Measurements from ENCODE around the gene SIL1. TPM values are rescaled to one million over a fixed set of nuclear protein-coding genes. Genes with fewer than 3 reads are reported as not detected.

The SIL1 gene
- total RNA-seq, 1 donor from 2014 or later, result 16.1 TPM

- Mint-ChIP-seq H3K27ac (no peak overlapping the region), H3K36me3 (ENCODE audit: low read depth) (peaks cover 7% of the 10 kb centered on the region), H3K4me3 (no peak overlapping the region), H3K4me1 (peaks cover 6% of the 10 kb centered on the region), H3K9me3 (no peaks in the 10 kb centered on the region), H3K27me3 (no peaks in the 10 kb centered on the region)
- CTCF ChIA-PET, result no interaction called here
- DNase-seq, result no peak
- ATAC-seq (ENCODE audit: low read depth), result no peak
- intact Hi-C loops (cut with micrococcal nuclease), result no loop called here
- TF ChIP-seq, protein P1, sequence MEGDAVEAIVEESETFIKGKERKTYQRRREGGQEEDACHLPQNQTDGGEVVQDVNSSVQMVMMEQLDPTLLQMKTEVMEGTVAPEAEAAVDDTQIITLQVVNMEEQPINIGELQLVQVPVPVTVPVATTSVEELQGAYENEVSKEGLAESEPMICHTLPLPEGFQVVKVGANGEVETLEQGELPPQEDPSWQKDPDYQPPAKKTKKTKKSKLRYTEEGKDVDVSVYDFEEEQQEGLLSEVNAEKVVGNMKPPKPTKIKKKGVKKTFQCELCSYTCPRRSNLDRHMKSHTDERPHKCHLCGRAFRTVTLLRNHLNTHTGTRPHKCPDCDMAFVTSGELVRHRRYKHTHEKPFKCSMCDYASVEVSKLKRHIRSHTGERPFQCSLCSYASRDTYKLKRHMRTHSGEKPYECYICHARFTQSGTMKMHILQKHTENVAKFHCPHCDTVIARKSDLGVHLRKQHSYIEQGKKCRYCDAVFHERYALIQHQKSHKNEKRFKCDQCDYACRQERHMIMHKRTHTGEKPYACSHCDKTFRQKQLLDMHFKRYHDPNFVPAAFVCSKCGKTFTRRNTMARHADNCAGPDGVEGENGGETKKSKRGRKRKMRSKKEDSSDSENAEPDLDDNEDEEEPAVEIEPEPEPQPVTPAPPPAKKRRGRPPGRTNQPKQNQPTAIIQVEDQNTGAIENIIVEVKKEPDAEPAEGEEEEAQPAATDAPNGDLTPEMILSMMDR (IDR thresholded peaks at IDR 0.05), result no peak
- POLR2A ChIA-PET, result no interaction called here
Measured at GRCh38 chr5:139157556-139157955, 40.6 kb downstream of the SIL1 start.

- intact Hi-C loops (cut with micrococcal nuclease), result no loop called here
- Mint-ChIP-seq H3K9me3 (no peaks in the 10 kb centered on the region), H3K27me3 (no peaks in the 10 kb centered on the region), H3K27ac (no peak overlapping the region), H3K4me3 (no peak overlapping the region), H3K36me3 (ENCODE audit: low read depth) (peaks cover 7% of the 10 kb centered on the region), H3K4me1 (peaks cover 6% of the 10 kb centered on the region)
- TF ChIP-seq, protein P1 (IDR thresholded peaks at IDR 0.05), result no peak
- DNase-seq (no peak), ATAC-seq (ENCODE audit: low read depth) (no peak)
- ChIA-PET CTCF (no interaction called here), POLR2A (interaction anchor here (0.6 kb wide), 1 partner anchor 36 kb away, joined by 5 read pairs; no protein-coding TSS in a partner anchor)
Measured at GRCh38 chr5:139156814-139157213, 41.4 kb downstream of the SIL1 start.

- POLR2A ChIA-PET, result no interaction called here
- Mint-ChIP-seq H3K4me3 (no peak overlapping the region), H3K27me3 (no peaks in the 10 kb centered on the region), H3K4me1 (peaks cover 6% of the 10 kb centered on the region), H3K9me3 (no peaks in the 10 kb centered on the region), H3K27ac (no peak overlapping the region), H3K36me3 (ENCODE audit: low read depth) (peaks cover 7% of the 10 kb centered on the region)
- DNase-seq (no peak), ATAC-seq (ENCODE audit: low read depth) (no peak)
- TF ChIP-seq, protein P1 (IDR thresholded peaks at IDR 0.05), result no peak
- CTCF ChIA-PET, result no interaction called here
- intact Hi-C loops (cut with micrococcal nuclease), result no loop called here
Measured at GRCh38 chr5:139155333-139155732, 42.8 kb downstream of the SIL1 start.

DNA sequence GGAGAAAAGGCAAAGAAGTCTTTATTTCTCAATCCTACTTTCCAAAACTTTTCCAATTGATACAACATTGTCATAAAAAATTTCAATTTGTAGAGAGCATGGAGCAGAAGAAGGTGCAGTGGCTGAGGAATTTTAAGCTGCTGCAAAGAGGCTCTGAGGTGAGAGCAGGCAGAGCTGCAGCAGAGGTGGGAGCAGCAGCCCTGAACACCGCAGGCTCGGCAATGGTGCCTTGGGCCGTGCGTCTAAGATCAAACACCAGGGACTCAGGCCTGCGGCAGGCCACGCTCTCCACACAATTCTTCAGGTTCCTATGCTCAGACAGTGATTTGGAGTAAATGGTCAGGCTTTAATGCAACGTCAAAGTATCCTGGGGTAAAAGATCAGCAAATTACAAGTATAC is 46.3 kb downstream of the SIL1 start:
- no peak overlapping the region for H3K4me3 Mint-ChIP-seq
- DNase-seq, result no peak
- H3K9me3 Mint-ChIP-seq, result no peaks in the 10 kb centered on the region
- TF ChIP-seq, protein P1 (IDR thresholded peaks at IDR 0.05), result no peak
- ChIA-PET CTCF (no interaction called here), POLR2A (no interaction called here)
- ATAC-seq (ENCODE audit: low read depth), result no peak
- peaks cover 4% of the 10 kb centered on the region for H3K36me3 Mint-ChIP-seq (ENCODE audit: low read depth)
- H3K27ac Mint-ChIP-seq, result no peak overlapping the region
- intact Hi-C loops (cut with micrococcal nuclease), result no loop called here
- no peaks in the 10 kb centered on the region for H3K27me3 Mint-ChIP-seq
- peaks cover 3% of the 10 kb centered on the region for H3K4me1 Mint-ChIP-seq

DNA sequence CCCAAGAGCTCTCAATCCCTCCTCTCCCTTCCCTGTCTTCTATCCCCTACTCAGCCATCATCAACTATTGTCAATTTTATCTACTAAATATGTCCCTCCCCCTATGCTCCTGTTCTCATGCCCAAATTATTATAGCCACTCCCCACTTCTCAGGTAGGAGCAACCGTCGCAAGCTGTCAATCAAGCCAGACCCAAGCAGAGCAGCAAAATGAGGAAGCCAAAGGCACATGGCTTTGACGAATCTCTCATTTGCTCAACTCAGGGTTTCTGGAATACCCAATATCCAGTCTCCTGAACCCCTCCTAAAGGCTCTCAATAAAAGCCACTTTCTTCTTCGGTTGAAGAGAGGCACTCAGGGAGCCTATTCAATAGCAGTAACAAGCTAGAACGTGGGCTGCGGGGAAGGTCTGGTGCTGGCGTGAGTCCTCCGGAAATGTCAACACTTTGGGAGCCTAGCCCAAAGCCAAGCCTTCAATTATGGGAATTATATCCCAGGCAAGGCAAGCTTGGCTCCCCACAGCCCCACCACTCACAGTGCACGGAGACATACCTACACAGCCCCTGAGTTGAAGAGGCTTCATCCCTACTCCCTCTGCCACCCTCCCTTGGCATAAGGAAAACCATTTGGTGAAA is 47.7 kb downstream of the SIL1 start:
- Mint-ChIP-seq H3K27me3 (no peaks in the 10 kb centered on the region), H3K27ac (no peak overlapping the region), H3K36me3 (ENCODE audit: low read depth) (no peaks in the 10 kb centered on the region), H3K9me3 (no peaks in the 10 kb centered on the region), H3K4me3 (no peak overlapping the region), H3K4me1 (peaks cover 3% of the 10 kb centered on the region)
- ChIA-PET CTCF (no interaction called here), POLR2A (no interaction called here)
- DNase-seq, result no peak
- TF ChIP-seq, protein P1 (IDR thresholded peaks at IDR 0.05), result no peak
- no peak for ATAC-seq (ENCODE audit: low read depth)
- intact Hi-C loops (cut with micrococcal nuclease), result no loop called here
